Testis (tissue), 3 donors: ENCODE results near the gene NPY5R. TPM values are rescaled to one million over a fixed set of nuclear protein-coding genes. Genes with fewer than 3 reads are reported as not detected.

Experiments
- DNase-seq: peaks from one replicate; pipeline ENCODE4 v3.0.0-alpha.2; 2019
- H3K27ac ChIP-seq, 2 donors: fragments of 200-600 bp; sonication (generic); one replicate each; pipeline ENCODE4 v1.5.1; 2019
- H3K27me3 ChIP-seq: fragments of 200-600 bp; sonication (generic); one replicate; pipeline ENCODE4 v1.5.1; 2019
- H3K36me3 ChIP-seq: fragments of 200-600 bp; sonication (generic); one replicate; pipeline ENCODE4 v1.5.1; 2017; ENCODE audit warnings: low read depth; ENCODE audit errors: missing control alignments
- H3K4me1 ChIP-seq: fragments of 200-600 bp; sonication (generic); one replicate; pipeline ENCODE4 v1.5.1; 2019
- H3K4me3 ChIP-seq, 2 donors: fragments of 200-600 bp; sonication (generic); one replicate each; pipeline ENCODE4 v1.5.1; 2017 to 2019
- H3K9me3 ChIP-seq: fragments of 200-600 bp; sonication (generic); one replicate; pipeline ENCODE4 v1.5.1; 2017
- POLR2A ChIP-seq: fragments of 450-650 bp; IDR thresholded peaks from one replicate; pipeline ENCODE4 v1.6.1; 2017; ENCODE audit warnings: antibody characterized with exemption, mild to moderate bottlenecking, moderate library complexity
- WGBS, 2 donors: methylation state at CpG; one replicate each; pipeline ENCODE4 v1.1.5; 2018; 5-methylcytosine and 5-hydroxymethylcytosine counted together
- intact Hi-C: fragments of 100-400 bp; cut with DNase I; formaldehyde crosslinking; loops from one replicate; pipeline ENCODE4 v1.15.1; 2023; ENCODE audit warnings: low total_unique reads
- polyA plus RNA-seq: library from polyadenylated mRNA; stranded (reverse); fragments of 350-450 nt; fragmentation: Illumina TruSeq; extraction: RNeasy Lipid Tissue Mini Kit (QIAGEN cat#74804); gene quantifications from one replicate; pipeline ENCODE4 v1.2.3, GENCODE V29; 2014; ENCODE audit warnings: low read depth, low replicate concordance; ENCODE audit not compliant: insufficient read depth
- total RNA-seq, 2 donors: library from RNA; depleted of rRNA; stranded (reverse); fragments of >200 nt; gene quantifications; one replicate each; pipeline ENCODE4 v1.2.3, GENCODE V29; 2016
- TF ChIP-seq, protein P1 (sequence below), 3 experiments: fragments of 450-650 bp in 2 of 3; fragments of 200-600 bp in 1 of 3; sonication (generic) in 1 of 3; IDR thresholded peaks; one replicate each; pipeline ENCODE4 v1.5.1; 2016 to 2019; ENCODE audit warnings: antibody characterized with exemption in 3 of 3, mild to moderate bottlenecking in 2 of 3, moderate library complexity in 1 of 3

Gene NPY5R
- total and polyA plus RNA-seq, 3 donors from 2014 or later = 0.93 to 14.7 (median 1.5) TPM

DNA sequence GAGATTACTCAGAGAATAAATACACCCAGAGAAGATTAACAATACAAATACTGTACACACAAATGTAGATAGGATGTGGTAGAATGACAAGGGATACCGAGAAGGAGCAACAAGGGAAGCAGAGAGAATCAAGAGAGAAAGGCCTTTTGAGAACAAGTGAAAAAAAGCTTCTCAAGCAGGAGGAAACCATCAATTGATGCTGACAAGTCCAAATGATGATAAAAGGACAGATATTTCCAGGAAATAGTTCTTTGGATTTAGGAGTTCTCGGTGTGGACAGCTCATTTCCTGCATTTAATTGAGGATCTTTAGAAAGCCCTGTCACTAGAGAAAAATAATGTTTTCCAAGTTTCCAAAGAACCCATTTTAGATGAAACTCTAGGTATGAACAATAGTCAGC is 48.1 kb downstream of the NPY5R start:
- Histone ChIP-seq H3K36me3 (no peaks in the 10 kb centered on the region), H3K4me1 (no peaks in the 10 kb centered on the region), H3K4me3 (no peak overlapping the region), H3K27me3 (no peaks in the 10 kb centered on the region), H3K27ac (no peak overlapping the region), H3K9me3 (no peaks in the 10 kb centered on the region)
- 49 to 55% methylated on average over 2 of the region's 2 CpGs for WGBS, 2 donors
- TF ChIP-seq, protein P1, sequence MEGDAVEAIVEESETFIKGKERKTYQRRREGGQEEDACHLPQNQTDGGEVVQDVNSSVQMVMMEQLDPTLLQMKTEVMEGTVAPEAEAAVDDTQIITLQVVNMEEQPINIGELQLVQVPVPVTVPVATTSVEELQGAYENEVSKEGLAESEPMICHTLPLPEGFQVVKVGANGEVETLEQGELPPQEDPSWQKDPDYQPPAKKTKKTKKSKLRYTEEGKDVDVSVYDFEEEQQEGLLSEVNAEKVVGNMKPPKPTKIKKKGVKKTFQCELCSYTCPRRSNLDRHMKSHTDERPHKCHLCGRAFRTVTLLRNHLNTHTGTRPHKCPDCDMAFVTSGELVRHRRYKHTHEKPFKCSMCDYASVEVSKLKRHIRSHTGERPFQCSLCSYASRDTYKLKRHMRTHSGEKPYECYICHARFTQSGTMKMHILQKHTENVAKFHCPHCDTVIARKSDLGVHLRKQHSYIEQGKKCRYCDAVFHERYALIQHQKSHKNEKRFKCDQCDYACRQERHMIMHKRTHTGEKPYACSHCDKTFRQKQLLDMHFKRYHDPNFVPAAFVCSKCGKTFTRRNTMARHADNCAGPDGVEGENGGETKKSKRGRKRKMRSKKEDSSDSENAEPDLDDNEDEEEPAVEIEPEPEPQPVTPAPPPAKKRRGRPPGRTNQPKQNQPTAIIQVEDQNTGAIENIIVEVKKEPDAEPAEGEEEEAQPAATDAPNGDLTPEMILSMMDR (IDR thresholded peaks at IDR 0.05) = no peak
- no peak for TF ChIP-seq POLR2A
- no peak for DNase-seq
- intact Hi-C loops = no loop called here

DNA sequence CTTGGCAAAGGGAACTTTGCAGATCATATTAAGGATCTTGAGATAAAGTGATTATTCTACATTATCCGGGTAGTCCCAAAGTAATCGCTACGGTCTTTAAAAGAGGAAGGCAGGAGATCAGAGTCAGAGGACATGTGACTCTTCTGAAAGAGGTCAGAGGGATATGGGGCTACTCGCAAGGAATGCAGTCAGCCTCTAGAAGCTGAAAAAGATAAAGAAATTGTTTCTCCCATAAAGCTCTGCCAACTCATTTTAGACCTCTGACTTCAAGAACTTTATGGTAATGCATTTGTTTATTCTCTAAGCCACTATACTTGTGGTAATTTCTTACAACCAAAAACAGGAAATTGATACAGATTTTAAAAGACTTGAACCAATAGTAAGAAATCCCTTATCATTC is 48.6 kb downstream of the NPY5R start:
- 58 to 64% methylated on average over 4 of the region's 4 CpGs for WGBS, 2 donors
- Histone ChIP-seq H3K27ac (no peak overlapping the region), H3K4me3 (no peak overlapping the region), H3K27me3 (no peaks in the 10 kb centered on the region), H3K4me1 (no peaks in the 10 kb centered on the region), H3K9me3 (no peaks in the 10 kb centered on the region), H3K36me3 (no peaks in the 10 kb centered on the region)
- intact Hi-C loops = no loop called here
- DNase-seq = no peak
- TF ChIP-seq POLR2A = no peak
- TF ChIP-seq, protein P1 (IDR thresholded peaks at IDR 0.05) = no peak

DNA sequence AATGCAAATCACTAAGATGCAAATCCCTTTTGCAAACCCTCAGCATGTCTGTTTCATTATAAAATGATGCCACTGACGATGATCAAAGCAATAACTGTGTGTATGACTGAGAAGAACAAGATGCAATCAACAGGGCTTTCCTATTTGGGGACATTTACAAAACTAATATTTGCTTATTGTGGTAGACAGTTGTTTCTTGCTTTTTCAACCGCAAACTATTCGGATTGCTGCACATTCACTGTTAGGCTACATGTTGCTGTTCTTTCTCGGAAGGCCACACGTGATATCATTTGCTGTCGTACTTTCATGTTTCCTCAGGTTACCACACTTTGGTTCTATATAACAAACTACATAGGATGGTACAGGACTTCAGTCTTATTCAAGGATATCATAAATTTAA is 49.8 kb downstream of the NPY5R start:
- no peak overlapping the region for H3K4me3 ChIP-seq
- DNase-seq = no peak
- H3K27ac ChIP-seq = no peak overlapping the region
- no peaks in the 10 kb centered on the region for H3K27me3 ChIP-seq
- no peaks in the 10 kb centered on the region for H3K36me3 ChIP-seq
- intact Hi-C loops = no loop called here
- H3K4me1 ChIP-seq = no peaks in the 10 kb centered on the region
- TF ChIP-seq, protein P1 (IDR thresholded peaks at IDR 0.05) = no peak
- TF ChIP-seq POLR2A = no peak
- H3K9me3 ChIP-seq = no peaks in the 10 kb centered on the region
- WGBS, 2 donors = 93 to 96% methylated on average over 6 of the region's 6 CpGs

DNA sequence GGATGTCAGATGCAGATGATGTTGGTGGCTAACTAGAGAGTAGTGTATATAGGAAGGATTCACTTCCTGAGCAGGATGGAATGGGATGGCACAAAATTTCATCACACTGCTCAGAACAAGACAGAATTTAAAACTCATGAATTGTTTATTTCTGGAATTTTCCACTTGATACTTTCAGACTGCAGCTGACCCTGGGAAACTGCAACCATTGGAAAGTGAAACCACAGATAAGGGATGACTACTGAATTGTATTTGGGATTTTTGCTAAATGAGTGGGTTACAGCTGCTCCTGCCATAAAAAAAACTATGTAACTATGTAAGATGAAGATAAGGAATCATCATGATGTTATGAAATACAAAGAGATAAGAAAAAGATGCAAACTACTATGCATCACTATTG is 51.4 kb downstream of the NPY5R start:
- no peaks in the 10 kb centered on the region for H3K4me1 ChIP-seq
- no peaks in the 10 kb centered on the region for H3K27me3 ChIP-seq
- TF ChIP-seq, protein P1 (IDR thresholded peaks at IDR 0.05) = no peak
- no peak for TF ChIP-seq POLR2A
- peak overlapping the region in 1 of 2 donors; percentile 10 for H3K27ac ChIP-seq
- H3K4me3 ChIP-seq = no peak overlapping the region
- peak; percentile 44 for DNase-seq
- no peaks in the 10 kb centered on the region for H3K36me3 ChIP-seq
- intact Hi-C loops = no loop called here
- no peaks in the 10 kb centered on the region for H3K9me3 ChIP-seq

DNA sequence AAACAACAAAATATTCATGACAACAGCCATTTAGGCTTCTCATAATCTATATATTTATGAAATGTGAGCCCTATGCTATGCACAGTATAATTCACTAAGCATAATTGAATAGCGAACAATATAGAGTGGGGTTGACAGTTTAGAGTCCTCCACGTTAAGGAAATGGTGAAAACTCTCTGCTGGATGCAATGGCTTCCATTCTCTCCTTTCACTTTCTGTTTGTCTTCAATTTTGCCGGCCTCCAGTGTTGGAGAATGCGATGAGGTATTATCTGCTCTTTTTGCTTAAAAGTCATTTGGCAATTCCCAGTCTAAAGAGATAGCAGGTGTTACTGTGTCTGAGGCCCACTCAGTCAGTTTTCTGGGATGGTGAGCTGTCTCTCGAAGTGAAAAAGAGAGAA is 52.1 kb downstream of the NPY5R start:
- Histone ChIP-seq H3K36me3 (no peaks in the 10 kb centered on the region), H3K4me1 (no peaks in the 10 kb centered on the region), H3K4me3 (no peak overlapping the region), H3K27ac (peak overlapping the region in 1 of 2 donors; percentile 3), H3K27me3 (no peaks in the 10 kb centered on the region), H3K9me3 (no peaks in the 10 kb centered on the region)
- WGBS, 2 donors = 64 to 67% methylated on average over 5 of the region's 5 CpGs
- no peak for TF ChIP-seq POLR2A
- TF ChIP-seq, protein P1 (IDR thresholded peaks at IDR 0.05) = no peak
- DNase-seq = no peak
- intact Hi-C loops = no loop called here
